ENCODE measurements around the gene ACACA.

ACACA gene

DNA sequence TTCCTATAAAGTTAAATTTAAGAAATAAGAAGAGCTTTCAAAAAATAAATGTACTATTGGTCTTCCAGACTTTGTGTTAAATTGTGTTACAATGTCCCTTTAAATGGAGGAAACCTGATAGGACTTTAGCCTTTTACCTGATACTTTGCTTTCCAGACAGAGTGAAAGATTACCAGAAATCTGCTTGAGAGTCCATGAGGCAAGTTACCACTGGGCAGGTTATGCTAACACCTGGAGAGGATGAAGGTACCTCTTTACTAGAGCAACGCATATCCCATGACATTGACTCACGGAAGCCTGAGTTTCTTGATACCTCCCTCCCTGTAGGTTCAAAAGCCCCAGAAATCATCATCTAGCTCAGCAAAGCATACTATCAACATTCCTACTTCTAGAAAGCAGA is 174.7 kb downstream of the ACACA start:
- DNase-seq (ENCODE audit: low read depth): no peak

DNA sequence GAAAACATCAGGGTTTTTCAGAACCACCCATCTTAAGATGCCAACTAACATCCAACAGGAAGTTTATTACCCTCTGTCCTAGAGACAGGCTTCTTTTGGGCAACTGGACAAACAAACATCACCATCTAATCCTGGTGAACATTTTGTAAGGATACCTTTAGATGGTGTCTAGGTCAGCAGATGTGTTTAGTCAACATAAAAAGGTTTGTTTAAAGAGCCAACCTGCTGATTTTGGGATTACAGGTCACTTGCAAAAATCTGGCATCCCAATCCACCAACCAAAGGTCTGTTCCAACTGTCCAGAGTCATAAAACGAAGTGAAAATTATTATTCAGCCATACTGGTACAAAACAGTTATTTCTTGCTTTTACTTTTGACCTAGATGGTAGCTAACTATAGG is 176.0 kb downstream of the ACACA start:
- DNase-seq (ENCODE audit: low read depth): no peak

DNA sequence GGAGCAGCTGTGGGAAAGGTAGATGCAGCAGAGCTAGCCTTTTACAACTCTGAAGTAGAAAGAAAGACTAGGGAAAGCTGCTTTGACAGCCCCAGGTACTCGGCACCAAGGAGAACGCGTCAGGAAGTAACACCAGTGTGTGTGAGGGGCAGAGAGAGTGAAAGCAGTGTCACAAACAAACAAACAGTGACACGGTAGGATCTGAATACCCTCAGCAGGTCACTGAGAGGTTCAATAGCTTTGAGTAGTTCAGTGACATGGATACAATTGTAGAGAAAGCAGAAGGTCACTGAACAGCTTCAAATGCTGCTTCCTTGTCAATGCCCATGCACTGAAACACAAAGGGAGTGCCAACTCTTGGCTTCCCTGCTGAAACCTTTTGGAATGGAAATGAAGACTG is 181.2 kb downstream of the ACACA start:
- DNase-seq (ENCODE audit: low read depth): no peak

DNA sequence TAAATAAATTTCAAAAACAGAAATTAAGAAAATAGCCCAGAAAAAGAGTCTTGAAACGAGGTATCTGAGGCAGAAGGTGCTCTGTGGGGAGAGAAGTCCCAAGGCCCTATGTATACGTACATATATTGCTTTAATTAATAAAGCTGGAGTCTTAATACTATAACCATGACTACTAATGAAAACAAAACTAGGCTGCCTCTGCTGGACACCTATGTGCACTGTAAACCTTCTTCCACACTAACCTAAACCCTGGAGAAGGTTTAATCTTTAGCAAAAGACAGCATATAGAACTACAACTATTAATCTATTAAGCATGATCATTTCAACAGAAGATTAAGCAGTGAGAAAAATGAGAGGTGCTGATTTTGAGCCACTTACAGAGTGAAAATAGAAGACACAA is 184.8 kb downstream of the ACACA start:
- DNase-seq (ENCODE audit: low read depth): no peak

DNA sequence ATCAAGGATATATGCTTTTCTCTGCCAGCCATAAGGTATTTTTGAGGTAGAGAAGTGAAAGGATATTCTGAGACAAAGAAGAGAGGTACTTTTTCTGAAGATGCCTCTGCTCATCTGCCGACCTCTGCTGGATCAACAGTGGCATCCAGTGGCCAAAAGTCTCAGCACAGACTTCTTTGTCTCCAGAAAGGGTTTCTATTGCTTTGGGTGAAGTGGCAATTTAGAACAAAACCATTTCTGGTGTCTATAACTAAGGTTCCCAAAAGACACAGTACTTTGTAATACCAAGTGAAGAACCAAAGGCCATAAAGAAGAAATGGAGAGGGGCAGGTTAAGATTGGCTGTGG is 186.1 kb downstream of the ACACA start:
- DNase-seq (ENCODE audit: low read depth): no peak

DNA sequence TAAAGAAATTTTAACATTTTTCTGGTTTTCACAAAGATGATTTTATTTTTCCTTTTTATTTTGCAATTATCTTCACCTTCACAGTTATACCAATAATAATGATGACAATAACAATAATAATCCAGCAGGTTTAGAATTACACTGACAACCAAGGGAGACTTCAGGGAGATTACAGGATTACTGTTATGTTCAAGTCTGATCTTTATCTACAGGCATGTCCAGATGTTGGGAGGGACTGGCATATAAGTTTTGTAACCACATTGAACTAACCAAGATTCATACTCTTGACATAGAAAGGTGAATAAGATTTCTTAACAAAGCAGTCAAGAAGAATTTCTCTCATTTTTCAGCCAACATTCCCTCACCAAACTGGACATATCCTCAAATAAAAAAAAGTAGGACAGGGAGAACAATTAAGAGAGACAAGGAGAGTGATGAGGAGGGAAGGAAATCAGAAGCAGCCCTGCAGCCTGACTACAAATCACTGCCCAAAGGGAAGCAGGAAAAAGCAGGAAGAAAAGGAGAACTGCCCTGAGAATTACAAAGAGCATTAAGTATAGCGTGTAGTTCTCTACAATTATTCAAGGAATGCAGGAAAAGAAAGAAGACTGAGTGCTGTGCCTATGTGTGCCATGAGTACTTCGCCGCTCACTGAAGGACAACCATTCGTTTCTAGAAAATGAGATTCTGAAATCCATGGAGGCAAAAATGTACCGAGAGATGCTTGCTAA is 186.6 kb downstream of the ACACA start:
- DNase-seq (ENCODE audit: low read depth): no peak

DNA sequence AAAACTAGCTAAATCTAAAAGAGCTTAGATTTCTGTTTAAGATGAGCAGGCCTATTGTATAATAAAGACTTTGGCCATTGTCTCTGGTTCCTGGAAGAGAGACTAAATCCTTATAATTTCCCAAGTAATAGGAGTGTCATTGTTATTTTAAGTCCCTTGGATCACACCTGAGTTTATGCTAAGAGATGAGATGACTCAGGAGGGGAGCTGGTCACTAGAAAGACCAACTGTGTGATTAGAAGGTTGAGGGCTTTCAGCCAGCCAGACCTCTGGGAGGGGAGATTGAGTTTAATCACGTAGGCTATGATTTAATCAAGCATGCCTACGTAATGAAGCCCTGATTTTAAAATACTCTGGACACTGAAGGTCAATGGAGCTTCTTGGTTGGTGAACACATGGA is 187.8 kb downstream of the ACACA start:
- no peak for DNase-seq (ENCODE audit: low read depth)

DNA sequence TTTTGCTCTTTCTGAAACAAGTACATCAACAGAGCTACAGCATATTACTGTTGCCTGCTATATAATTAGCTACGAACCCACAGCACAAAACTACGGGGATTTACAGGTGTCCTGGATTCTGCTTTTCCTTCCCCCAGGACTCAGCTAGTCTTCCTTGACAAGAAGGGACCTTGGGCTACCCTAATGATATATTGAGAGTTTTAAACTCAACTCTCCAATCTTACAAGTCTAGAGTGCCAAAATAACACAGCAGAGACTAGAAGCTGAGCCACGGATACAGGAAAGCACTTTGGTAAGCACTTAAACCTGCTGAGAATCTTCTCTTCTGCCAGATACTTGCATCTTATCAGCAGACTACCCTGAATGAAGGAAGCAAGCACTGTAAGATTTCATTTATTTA is 192.2 kb downstream of the ACACA start:
- no peak for DNase-seq (ENCODE audit: low read depth)

DNA sequence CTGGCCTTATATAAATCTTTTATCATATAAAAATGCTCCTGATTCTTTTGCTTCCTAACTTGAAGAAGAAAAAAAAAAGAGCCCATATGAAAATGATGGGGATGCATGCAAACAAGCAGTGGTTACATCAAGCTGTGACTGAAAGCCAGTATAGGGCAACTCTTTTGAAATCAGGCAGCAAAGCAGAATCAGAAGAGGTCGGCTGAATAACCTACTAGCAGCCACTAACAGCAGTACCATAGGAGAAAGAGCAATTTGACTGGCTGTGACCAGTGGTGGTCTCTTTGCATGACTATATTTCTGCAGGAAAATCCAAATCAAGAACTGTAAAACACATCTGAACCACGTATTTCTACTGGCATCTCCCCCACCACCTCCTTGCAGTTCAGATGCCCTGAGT is 192.7 kb downstream of the ACACA start:
- no peak for DNase-seq (ENCODE audit: low read depth)

DNA sequence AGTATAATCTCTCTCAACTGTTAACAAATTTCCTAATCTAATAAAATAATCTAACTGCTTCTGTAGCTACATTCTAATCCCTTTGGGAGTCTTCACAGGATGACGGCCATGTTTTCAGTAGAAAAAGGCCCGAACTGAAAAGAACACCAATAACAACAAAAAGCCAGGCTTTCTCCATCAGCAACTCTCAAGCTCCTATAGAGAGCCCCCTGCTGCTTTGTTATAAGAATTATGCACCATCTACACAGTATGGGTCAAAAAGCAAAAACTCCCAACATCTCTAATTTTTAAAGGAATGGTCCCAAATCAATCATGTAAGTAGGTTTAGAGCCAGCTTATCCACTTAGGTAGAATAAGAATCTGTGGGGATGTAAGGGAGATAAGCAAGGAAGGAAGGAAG is 194.5 kb downstream of the ACACA start:
- no peak for DNase-seq (ENCODE audit: low read depth)

DNA sequence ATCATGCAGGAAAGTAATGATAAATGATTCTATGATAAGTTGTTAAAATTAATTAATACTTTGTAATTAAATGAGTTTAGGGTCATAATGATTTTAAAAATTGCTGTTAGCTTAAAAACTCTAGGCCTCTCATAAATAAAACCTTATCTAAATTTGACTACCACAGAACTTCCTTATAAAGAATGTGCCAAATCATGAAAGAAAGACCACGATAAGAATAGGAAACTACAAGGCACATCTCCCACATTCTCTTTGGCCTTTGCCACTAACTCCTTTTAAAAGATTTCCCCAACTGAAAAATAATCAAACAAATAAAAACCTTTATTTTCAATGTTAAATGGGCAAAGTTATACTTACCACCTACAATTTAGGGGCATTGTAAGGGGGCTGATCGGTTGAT is 195.5 kb downstream of the ACACA start:
- DNase-seq (ENCODE audit: low read depth): no peak

DNA sequence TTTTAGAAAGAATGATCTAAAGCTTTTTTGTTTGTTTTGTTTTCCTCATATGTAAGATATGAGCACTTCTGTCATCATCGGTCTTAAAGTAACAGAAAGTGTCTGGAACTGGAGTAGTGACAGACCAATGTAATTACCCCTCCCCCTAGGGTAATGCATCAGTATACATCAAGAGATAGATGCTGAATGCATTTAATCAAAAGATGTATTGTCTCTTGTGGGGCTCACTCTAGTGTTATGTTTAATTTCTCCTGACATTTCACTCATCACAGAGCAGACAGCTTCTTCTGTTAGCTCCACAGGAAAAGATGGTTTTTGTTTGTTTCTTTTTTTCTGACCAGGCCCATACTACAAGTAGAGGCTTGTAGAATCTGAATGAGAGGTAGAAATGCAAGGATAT is 199.5 kb downstream of the ACACA start:
- DNase-seq (ENCODE audit: low read depth): no peak

DNA sequence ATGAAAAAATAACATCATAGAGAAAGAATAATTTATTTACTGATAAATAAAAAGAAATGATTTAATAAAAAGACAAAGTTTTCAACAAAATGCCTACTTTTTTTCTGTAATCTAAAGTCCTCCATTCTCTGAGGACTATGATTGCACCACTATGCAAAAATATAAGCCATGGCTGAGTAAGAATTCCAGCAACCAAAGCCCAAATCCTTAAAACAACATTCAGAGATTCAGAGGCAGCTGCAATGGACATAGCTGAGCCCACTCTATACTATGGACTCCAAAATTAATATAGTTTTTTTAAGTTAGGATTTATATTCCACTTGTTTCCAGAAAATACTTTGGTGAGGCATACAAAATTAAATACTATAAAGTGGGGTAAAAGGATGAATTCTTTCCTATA is 200.3 kb downstream of the ACACA start:
- DNase-seq (ENCODE audit: low read depth): no peak

DNA sequence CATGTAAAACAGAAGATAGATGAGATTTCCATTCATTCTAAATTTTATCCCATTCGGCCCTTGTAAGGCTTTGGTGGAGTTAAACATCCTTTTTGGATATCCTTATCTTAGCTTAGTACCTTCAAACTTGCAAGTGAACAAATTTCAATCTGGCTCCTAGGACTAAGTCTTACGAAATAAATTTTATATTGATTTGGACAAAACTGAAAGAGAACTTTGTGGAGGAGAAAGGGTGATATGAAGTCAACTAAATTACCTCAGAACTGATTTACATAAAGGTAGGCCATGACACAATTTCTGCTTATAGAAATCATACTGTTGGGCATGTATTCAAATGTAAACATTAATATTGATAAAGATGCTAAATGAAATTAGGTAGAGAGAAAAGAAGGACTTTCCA is 206.1 kb downstream of the ACACA start:
- no peak for DNase-seq (ENCODE audit: low read depth)

DNA sequence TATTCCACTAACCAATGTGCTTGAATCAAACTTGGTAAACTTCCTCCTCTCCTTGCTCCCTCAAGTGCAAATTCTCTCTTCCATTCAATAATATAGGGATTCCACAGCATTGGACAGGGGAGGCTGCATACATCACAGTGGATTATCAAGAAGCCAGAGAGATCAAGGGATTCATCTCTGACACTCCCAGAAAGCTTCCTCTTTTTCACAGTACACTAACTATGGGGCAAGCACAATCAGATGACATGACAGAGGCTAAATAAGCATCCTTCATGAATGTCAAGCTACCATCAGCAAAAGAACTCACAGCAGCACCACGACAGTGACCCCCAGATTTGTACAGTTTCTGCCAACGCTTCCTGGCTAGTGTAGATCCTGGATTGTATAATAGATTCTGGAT is 209.3 kb downstream of the ACACA start:
- no peak for DNase-seq (ENCODE audit: low read depth)

DNA sequence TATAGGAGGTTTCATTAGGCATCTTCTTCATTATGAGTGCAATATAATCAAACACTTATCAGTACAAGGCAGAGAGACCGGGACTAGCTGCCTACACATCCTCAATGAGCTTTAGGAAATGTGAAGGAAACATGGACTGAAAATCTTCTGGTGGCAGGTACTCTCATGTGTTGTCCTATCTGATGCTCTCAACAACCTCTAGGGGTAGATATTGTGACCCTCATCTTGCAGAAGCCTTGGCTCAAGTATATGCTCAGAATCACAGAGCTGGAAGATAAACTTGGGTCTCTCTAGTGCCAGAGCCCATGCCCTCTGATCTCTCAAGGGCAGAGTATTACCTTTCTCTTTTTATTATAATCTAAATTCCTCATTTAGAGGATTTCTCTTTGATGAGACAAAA is 212.4 kb downstream of the ACACA start:
- no peak for DNase-seq (ENCODE audit: low read depth)

DNA sequence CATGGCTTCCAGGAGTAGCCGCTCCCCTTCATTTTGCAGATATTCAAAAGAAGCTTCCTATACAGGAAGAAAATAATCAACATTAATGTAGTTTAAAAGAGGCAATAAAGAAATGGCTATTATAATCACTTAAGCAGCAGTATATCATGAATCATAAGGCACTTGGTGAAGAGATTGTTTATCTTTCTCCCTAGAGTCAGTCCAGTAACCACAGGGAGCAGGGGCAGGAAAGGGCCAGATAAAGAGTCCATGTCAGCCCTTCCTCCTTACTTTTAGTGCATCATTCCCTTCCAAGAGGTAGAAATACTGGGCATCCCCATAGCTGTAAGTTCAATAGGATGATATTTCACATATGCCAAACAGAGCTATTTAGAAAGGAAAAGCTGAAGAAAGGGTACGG is 215.4 kb downstream of the ACACA start:
- DNase-seq (ENCODE audit: low read depth): no peak

DNA sequence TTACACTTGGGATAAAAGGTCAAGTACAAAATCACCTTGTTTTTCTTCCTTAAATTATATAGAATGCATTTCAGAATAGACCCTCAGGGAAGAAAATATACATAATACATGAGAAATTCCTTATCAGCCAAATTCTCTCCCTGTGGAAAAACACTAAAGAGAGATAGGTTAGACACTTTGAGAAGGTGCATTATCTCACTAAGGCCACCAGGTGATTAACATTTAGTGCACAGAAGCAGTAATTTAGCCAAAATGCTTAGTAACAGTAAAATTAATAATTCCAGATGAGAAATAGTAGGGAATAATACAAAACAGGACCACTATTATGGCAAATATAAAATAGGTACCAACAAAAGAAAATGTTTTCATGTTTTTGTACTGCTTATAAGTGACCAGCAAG is 216.1 kb downstream of the ACACA start:
- DNase-seq (ENCODE audit: low read depth): no peak

DNA sequence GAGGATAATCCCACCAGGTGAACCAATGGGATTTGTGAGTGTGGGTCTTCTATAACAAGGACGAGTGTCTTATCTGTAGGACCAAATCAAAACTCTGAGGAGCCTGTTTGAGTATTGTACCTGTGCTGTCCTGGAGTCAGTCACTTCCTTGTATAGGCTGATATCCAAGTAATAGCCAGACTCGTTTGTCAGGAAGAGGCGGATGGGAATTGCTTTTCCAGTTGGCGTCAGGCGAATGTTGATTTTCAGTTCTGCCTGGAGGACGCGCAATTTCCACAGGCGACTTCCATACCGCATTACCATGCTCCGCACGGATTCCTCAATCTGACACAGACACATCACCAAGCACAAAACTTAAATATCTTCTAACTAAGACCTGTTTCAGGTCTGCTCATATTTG is 218.5 kb downstream of the ACACA start:
- DNase-seq (ENCODE audit: low read depth): no peak

DNA sequence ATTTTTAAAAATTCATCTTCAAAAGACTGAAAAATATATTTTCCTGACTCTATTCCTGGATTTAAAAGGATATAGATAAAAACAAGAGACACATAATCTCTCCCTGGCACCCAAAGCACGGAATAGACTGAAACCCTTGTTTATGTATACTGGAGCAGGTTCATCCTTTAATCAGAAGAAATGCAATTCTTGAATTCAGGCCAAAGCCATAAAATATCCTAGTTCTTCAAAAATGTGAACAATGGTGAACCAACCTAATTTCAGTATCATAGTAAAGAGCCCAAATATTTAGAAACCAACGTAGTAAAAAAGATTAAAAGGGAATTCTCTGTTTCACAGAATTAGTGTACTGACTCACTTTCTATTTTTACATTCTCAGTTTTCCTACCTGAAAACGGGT is 219.4 kb downstream of the ACACA start:
- no peak for DNase-seq (ENCODE audit: low read depth)

DNA sequence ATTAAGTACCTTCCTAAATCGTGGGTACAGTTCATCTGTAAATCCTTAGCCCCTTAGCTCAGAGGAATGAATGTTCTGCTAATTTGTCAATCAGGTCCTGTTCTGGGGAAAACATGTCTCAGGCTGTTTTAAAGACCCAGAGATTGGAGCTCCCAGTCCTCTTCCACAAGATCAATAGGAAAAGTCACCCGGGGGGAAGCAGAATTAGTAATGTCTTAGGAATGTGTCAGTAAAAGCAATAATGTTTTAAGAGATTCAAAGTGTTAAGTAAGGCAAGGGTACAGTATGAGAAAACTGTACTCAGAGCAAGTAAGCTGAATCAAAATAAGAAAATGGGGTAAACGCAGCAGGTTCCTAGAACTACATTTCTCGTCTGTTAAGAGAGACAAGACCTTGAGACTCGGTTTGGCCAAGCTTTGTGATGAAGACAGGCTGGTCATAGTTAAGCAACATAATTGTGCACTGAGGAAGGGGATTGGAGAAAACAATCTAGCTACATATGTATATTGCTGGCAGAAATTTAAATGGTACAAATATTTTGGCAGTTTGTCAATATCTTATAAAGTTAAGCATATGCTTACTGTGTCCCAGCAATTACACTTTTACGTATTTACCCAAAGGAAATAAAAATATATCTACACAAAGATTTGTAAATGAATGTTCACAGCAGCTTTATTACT is 223.7 kb downstream of the ACACA start:
- no peak for DNase-seq (ENCODE audit: low read depth)

DNA sequence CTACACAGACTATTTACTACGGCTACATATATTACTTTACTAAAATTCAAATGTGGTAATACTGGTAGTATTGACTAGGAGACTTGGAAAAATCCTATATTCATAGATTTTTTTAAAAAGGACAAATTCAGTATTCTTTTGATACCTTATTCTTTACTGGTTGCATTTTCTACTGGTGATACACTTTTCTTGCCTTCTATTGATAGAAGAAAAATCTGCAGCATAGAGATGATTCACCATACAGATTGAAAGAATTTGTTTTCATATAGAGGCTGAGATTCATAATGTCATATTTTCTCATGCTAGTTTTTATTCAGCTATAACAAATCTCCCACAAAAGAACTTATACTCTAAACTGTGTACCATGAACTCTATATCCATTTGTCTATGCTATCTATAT is 226.3 kb downstream of the ACACA start:
- no peak for DNase-seq (ENCODE audit: low read depth)

DNA sequence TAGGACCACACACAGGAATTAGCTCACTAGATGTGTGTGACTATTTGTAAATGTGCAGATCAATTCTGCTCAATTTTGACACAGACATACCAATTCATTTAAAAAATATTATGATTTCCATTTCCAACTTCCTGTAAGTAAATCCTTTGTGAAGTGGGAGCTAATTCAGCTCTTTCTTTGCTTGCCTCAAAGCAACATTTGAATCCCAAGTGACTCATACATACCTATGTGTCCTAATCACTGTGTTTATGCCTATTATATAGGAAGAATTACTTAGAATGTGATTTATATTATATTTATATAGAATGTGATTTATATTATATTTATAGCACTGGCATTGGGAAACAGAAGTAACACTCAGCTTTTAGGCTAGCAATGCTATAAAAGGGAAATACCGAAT is 226.7 kb downstream of the ACACA start:
- DNase-seq (ENCODE audit: low read depth): no peak

DNA sequence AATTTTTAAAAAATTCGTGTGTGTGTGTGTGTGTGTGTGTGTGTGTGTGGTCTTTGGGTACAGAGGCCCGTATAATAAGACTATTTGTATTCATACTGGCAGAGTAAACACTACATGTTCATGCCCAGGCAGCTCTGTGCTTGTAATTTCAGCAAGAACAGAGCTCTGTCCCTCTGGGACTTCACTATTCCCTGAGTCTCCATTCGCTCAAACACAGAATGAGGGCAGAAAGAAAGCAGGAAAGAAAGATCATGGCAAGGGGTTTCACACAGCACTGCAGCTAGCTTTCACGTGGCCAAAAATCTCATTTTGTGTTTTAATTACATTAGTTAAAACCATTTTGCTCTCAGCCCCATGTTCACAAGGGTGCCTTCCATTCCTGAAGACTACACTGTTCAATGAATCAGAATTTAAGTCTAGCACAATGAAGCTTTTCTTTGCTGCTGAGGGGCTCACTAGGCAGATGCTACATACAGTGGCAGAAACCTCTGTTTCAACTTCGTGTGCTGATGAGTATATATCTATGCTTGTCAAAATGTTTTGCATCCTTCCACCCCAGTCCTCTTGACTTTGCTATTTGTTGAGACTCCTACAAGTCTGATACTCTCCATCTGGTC is 229.3 kb downstream of the ACACA start:
- DNase-seq (ENCODE audit: low read depth): no peak

Measured in T-helper 22 cell (primary cell).